Activated CD4-positive, alpha-beta memory T cell treated with anti-CD3 and anti-CD28 coated beads, Interleukin-2, amount 10 ng/mL, durations not matched to agents 7 days and 5 days (primary cell): ENCODE measurements around the gene AIFM3. TPM values are rescaled to one million over a fixed set of nuclear protein-coding genes. Genes with fewer than 3 reads are reported as not detected.

ENCODE experiments used
- CTCF ChIA-PET: fragments of 350-600 bp; sonication (Branson Sonifier 250); formaldehyde crosslinking; loops from one replicate; lab custom pipeline; 2021; ENCODE audit warnings: antibody characterized with exemption, inconsistent platforms; lab: Charles Lee
- POLR2A ChIA-PET: fragments of 350-600 bp; sonication (Branson Sonifier 250); formaldehyde crosslinking; loops from one replicate; lab custom pipeline; 2021; ENCODE audit warnings: antibody characterized with exemption; lab: Charles Lee
- DNase-seq: peaks from one replicate; pipeline ENCODE4 v3.0.0-alpha.2; 2020
- H3K27ac Mint-ChIP-seq: one replicate; pipeline ENCODE4 v1.8.0; 2021; ENCODE audit warnings: mild to moderate bottlenecking, mixed read lengths
- H3K27me3 Mint-ChIP-seq: one replicate; pipeline ENCODE4 v1.8.0; 2021; ENCODE audit warnings: mixed read lengths
- H3K36me3 Mint-ChIP-seq: one replicate; pipeline ENCODE4 v1.8.0; 2021; ENCODE audit warnings: low read depth, mixed read lengths
- H3K4me1 Mint-ChIP-seq: one replicate; pipeline ENCODE4 v1.8.0; 2021; ENCODE audit warnings: mixed read lengths
- H3K4me3 Mint-ChIP-seq: one replicate; pipeline ENCODE4 v1.8.0; 2021; ENCODE audit warnings: mild to moderate bottlenecking, mixed read lengths
- H3K9me3 Mint-ChIP-seq: one replicate; pipeline ENCODE4 v1.8.0; 2021; ENCODE audit warnings: mixed read lengths
- total RNA-seq, 2 experiments: library from RNA; stranded (reverse); gene quantifications; one replicate each; pipeline ENCODE4 v1.2.3, GENCODE V29; 2021

The AIFM3 gene
- total RNA-seq, 2 experiments from 2014 or later = 0.23 to 0.58 TPM

- Mint-ChIP-seq H3K27me3 (peaks cover 13% of the 10 kb centered on the region), H3K27ac (no peak overlapping the region), H3K4me1 (peaks cover 12% of the 10 kb centered on the region), H3K36me3 (peaks cover 36% of the 10 kb centered on the region), H3K9me3 (no peaks in the 10 kb centered on the region), H3K4me3 (no peak overlapping the region)
- no peak for DNase-seq
- POLR2A ChIA-PET = interaction anchor here (1.4 kb wide), 1 partner anchor 28 kb away, joined by 3 read pairs; no protein-coding TSS in a partner anchor
- CTCF ChIA-PET = interaction anchor here (1.2 kb wide), 1 partner anchor 68 kb away, joined by 4 read pairs; no protein-coding TSS in a partner anchor
Measured at GRCh38 chr22:20953668-20954500, 13.2 kb upstream of the AIFM3 start.

GRCh38 chr22:20955548-20955947, 11.5 kb upstream of the AIFM3 start:
- DNase-seq = no peak
- no peaks in the 10 kb centered on the region for H3K9me3 Mint-ChIP-seq
- H3K4me1 Mint-ChIP-seq = peaks cover 4% of the 10 kb centered on the region
- H3K36me3 Mint-ChIP-seq = peaks cover 27% of the 10 kb centered on the region
- no peak overlapping the region for H3K27ac Mint-ChIP-seq
- no peak overlapping the region for H3K4me3 Mint-ChIP-seq
- ChIA-PET POLR2A (no interaction called here), CTCF (interaction anchor here (1.0 kb wide), 1 partner anchor 17 kb away, joined by 5 read pairs; no protein-coding TSS in a partner anchor)
- peaks cover 20% of the 10 kb centered on the region for H3K27me3 Mint-ChIP-seq

GRCh38 chr22:20956258-20957101, 10.6 kb upstream of the AIFM3 start:
- no peak for DNase-seq
- Mint-ChIP-seq H3K36me3 (peaks cover 23% of the 10 kb centered on the region), H3K4me1 (peaks cover 4% of the 10 kb centered on the region), H3K4me3 (no peak overlapping the region), H3K9me3 (no peaks in the 10 kb centered on the region), H3K27ac (no peak overlapping the region), H3K27me3 (peaks cover 21% of the 10 kb centered on the region)
- POLR2A ChIA-PET = interaction anchor here (0.9 kb wide), 2 partner anchors 8 to 47 kb away, joined by 3 read pairs; no protein-coding TSS in a partner anchor
- CTCF ChIA-PET = no interaction called here

- no peak for DNase-seq
- Mint-ChIP-seq H3K27me3 (peaks cover 21% of the 10 kb centered on the region), H3K27ac (no peak overlapping the region), H3K4me3 (peak overlapping the region; percentile 48), H3K36me3 (peaks cover 18% of the 10 kb centered on the region), H3K4me1 (peaks cover 4% of the 10 kb centered on the region), H3K9me3 (no peaks in the 10 kb centered on the region)
- ChIA-PET POLR2A (interaction anchor here (0.5 to 0.9 kb wide), 3 partner anchors 9 to 425 kb away, joined by 3 to 4 read pairs (median 3); no protein-coding TSS in a partner anchor), CTCF (no interaction called here)
Measured at GRCh38 chr22:20957102-20957682, 9.9 kb upstream of the AIFM3 start.

- POLR2A ChIA-PET = interaction anchor here (0.5 to 0.9 kb wide), 2 partner anchors 9 to 426 kb away, joined by 3 to 4 read pairs; no protein-coding TSS in a partner anchor
- no peak overlapping the region for H3K27ac Mint-ChIP-seq
- CTCF ChIA-PET = interaction anchor here (0.6 to 1.2 kb wide), 4 partner anchors 11 to 409 kb away, joined by 3 to 4 read pairs (median 3); no protein-coding TSS in a partner anchor
- H3K27me3 Mint-ChIP-seq = peaks cover 21% of the 10 kb centered on the region
- H3K4me1 Mint-ChIP-seq = peaks cover 4% of the 10 kb centered on the region
- peak overlapping the region; percentile 48 for H3K4me3 Mint-ChIP-seq
- DNase-seq = no peak
- H3K36me3 Mint-ChIP-seq = peaks cover 12% of the 10 kb centered on the region
- H3K9me3 Mint-ChIP-seq = no peaks in the 10 kb centered on the region
Measured at GRCh38 chr22:20957683-20958431, 9.2 kb upstream of the AIFM3 start.

GRCh38 chr22:20959578-20960461, 7.2 kb upstream of the AIFM3 start:
- Mint-ChIP-seq H3K4me3 (no peak overlapping the region), H3K27ac (no peak overlapping the region), H3K4me1 (peaks cover 10% of the 10 kb centered on the region), H3K9me3 (no peaks in the 10 kb centered on the region), H3K36me3 (no peaks in the 10 kb centered on the region), H3K27me3 (peaks cover 31% of the 10 kb centered on the region)
- ChIA-PET CTCF (interaction anchor here (0.9 to 1.7 kb wide), 2 partner anchors 22 to 143 kb away, joined by 3 to 5 read pairs; no protein-coding TSS in a partner anchor), POLR2A (no interaction called here)
- DNase-seq = no peak

GRCh38 chr22:20960609-20961008, 6.4 kb upstream of the AIFM3 start:
- Mint-ChIP-seq H3K9me3 (no peaks in the 10 kb centered on the region), H3K4me1 (peaks cover 10% of the 10 kb centered on the region), H3K4me3 (no peak overlapping the region), H3K36me3 (no peaks in the 10 kb centered on the region), H3K27me3 (peaks cover 34% of the 10 kb centered on the region), H3K27ac (no peak overlapping the region)
- no peak for DNase-seq
- ChIA-PET CTCF (interaction anchor here (0.9 to 1.7 kb wide), 2 partner anchors 23 to 142 kb away, joined by 3 to 5 read pairs; no protein-coding TSS in a partner anchor), POLR2A (no interaction called here)

GRCh38 chr22:20962491-20962945, 4.5 kb upstream of the AIFM3 start:
- no peak overlapping the region for H3K27ac Mint-ChIP-seq
- no peaks in the 10 kb centered on the region for H3K36me3 Mint-ChIP-seq
- CTCF ChIA-PET = interaction anchor here (0.7 to 1.5 kb wide), 3 partner anchors 10 to 51 kb away, joined by 4 to 8 read pairs (median 4); no protein-coding TSS in a partner anchor
- H3K9me3 Mint-ChIP-seq = no peaks in the 10 kb centered on the region
- peaks cover 33% of the 10 kb centered on the region for H3K27me3 Mint-ChIP-seq
- DNase-seq = no peak
- peaks cover 7% of the 10 kb centered on the region for H3K4me1 Mint-ChIP-seq
- H3K4me3 Mint-ChIP-seq = no peak overlapping the region
- POLR2A ChIA-PET = no interaction called here

- Mint-ChIP-seq H3K27ac (no peak overlapping the region), H3K36me3 (no peaks in the 10 kb centered on the region), H3K4me1 (peaks cover 5% of the 10 kb centered on the region), H3K4me3 (no peak overlapping the region), H3K27me3 (peaks cover 25% of the 10 kb centered on the region), H3K9me3 (no peaks in the 10 kb centered on the region)
- CTCF ChIA-PET = no interaction called here
- DNase-seq = no peak
- POLR2A ChIA-PET = no interaction called here
Measured at GRCh38 chr22:20963201-20964052, 3.6 kb upstream of the AIFM3 start.

- Mint-ChIP-seq H3K36me3 (no peaks in the 10 kb centered on the region), H3K4me1 (peaks cover 5% of the 10 kb centered on the region), H3K27me3 (peaks cover 25% of the 10 kb centered on the region), H3K4me3 (no peak overlapping the region), H3K27ac (no peak overlapping the region), H3K9me3 (no peaks in the 10 kb centered on the region)
- ChIA-PET POLR2A (no interaction called here), CTCF (no interaction called here)
- no peak for DNase-seq
Measured at GRCh38 chr22:20964090-20964798, 2.8 kb upstream of the AIFM3 start.
